SKM-1 (cell line): Measurements from ENCODE around the gene NEU2.
"Not testable (repeated sequence)": the region's sequence is repeated elsewhere in the genome, so short reads cannot be mapped to it uniquely, and the experiment has no call there.

Experiments used
- DNase-seq: peaks from one replicate; lab custom pipeline; 2025; ENCODE audit not compliant: unreplicated experiment; lab: John Stamatoyannopoulos, UW

The NEU2 gene

DNA sequence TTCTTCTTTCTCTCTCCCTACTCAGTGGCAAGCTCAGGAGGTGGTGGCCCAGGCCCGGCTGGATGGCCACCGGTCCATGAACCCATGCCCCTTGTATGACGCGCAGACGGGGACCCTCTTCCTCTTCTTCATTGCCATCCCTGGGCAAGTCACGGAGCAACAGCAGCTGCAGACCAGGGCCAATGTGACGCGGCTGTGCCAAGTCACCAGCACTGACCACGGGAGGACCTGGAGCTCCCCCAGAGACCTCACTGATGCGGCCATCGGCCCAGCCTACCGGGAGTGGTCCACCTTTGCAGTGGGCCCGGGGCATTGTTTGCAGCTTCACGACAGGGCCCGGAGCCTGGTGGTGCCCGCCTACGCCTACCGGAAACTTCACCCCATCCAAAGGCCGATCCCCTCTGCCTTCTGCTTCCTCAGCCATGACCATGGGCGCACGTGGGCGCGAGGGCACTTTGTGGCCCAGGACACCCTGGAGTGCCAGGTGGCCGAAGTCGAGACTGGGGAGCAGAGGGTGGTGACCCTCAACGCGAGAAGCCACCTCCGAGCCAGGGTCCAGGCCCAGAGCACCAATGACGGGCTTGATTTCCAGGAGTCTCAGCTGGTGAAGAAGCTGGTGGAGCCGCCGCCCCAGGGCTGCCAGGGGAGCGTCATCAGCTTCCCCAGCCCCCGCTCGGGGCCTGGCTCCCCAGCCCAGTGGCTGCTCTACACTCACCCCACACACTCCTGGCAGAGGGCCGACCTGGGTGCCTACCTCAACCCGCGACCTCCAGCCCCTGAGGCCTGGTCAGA, 1.8 kb downstream of the NEU2 start:
- DNase-seq = no peak

DNA sequence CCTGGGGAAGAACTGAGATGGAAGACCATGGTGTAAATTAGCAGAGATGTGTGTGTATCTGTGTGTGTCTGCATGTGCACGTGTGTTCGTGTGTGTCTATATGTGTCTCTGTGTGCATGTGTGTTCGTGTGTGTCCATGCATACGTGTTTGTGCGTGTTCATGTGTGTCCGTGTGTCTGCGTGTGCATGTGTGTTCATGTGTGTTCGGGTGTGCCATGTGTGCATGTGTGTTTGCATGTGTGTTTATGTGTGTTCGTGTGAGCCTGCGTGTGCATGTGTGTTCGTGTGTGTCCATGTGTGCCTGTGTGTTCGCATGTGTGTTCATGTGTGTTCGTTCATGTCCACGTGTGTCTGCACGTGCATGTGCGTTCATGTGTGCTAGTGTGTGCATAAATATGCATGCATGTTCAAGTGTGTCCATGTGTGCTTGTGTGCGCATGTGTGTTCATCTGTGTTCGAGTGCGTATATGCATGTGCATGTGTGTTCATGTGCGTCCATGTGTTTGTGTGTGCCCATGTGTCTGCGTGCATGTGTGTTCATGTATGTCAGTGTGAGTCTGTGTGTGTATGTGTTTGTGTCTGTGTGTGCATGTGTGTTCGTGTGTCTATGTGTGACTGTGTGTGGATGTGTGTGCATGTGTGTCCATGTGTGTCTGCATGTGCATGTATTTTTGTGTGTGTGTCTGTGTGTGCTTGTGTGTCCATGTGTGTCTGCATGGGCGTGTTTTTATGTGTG, 3.1 kb downstream of the NEU2 start:
- DNase-seq = no peak

DNA sequence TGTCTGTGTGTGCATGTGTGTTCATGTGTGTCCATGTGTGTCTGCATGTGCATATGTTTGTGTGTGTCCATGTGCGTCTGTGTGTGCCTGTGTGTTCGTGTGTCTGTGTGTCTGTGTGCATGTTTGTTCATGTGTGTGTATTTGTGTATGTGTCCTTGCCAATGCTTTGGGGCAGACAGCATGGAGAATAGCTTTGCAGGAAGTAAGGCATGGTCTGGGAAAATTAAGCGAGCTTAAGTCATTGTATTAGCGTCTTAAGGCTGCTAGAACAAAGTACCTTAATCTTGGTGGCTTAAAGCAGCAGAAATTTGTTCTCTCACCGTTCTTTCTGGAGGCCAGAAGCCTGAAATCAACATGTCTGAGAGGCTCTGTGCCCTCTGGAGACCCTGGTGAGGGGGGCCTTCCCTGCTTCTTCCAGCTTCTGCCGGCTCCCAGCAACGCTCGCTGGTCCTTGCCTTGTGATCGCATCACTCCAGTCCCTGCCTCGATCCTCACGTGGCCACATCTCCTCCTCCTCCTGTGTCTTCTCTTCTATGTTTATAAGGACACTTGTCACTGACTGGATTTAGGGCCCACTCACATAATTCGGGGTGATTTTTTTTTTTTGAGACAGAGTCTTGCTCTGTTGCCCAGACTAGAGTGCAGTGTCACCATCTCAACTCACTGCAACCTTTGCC, 3.8 kb downstream of the NEU2 start:
- no peak for DNase-seq

DNA sequence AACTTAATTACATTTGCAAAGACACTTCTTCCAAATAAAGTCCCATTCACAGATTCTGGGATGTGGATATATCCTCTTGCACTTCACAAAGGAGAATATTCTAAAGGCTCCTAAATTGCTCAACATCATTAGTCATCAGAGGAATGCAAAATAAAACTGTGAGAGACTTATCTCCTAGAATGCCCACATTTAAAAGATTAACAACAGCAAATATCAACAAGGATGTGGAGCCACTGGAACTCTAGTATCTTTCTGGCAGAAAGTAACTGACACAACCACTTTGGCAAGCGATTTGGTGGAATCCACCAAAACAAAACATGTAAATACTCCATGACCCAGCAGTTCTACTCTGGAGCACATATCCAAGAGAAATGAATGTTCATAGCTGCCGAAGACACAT, 4.6 kb downstream of the NEU2 start:
- no peak for DNase-seq

DNA sequence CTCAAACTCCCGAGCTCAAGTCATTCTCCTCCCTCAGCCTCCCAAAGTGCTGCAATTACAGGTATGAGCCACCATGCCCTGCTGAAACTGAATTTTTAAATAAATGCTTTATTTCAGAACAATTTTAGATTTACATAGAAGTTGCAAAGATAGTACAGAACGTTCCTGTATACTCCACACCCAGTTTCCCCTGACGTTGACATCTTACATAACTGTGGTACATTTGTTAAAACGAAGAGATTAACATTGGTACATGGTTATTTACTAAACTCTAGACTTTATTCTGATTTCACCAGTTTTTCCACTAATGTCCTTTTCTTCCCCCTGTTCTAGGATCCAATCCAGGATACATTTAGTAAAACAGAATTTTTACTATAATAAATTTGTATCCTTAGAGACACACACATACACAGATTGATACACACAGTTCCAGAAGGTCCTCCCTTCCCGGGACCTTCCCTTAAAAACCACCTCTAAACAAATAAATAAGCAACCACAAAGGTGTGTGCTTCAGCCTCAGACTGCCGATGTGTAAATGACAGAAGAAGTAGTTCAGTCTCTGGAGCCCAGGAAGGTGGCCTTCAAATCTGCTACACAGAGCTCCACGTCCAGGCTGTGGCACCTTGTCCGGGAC, 6.9 kb downstream of the NEU2 start:
- DNase-seq = no peak

DNA sequence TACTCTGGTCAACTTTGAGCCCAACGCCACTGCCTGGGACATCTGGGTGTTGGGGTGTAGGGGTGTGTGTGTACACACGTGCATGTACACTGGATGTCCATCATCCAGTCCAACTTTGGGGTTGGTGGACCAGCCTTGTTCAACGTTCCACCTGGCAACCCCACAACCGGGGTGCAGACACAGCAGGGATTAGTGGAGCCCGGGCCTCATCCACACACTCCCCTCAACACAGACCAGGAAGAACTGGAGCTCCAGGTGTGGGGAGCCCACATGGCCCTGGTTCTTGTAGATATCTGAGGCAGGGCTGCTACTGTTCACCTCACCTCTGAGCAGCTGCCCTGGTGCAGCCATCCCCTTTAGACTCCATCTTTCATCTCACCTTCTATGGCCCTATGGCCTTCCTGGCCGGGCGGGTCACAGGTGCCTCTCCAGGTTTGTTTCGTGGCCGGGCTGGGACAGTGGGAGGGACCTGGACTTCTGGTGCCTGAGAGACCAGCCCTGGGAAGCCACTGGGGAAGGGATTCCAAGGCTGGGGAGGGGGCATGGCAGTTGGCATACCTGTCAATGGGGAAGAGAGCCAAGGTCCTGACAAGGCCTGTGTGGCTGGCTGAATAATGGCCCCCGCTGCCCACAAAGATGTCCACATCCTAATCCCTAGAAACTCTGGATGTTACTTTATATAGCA, 7.5 kb downstream of the NEU2 start:
- DNase-seq = no peak

DNA sequence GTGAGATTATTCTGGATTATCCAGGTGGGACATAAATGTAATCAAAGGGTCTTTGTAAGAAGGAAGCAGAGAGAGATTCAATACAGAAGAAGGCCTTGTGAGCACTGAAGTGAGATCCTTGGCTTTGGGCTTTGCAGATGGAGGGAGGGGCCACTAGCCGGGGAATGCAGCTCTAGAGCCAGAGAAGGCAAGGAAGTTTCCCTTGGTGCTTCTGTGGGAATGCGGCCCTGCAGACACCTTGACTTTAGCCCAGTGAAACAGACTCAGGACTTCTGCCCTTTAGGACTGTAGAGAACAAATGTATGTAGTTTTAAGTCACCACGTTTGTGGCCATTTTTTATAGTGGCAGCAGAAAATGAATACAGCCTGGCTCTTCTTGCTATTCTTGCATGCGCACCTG, 8.1 kb downstream of the NEU2 start:
- DNase-seq = no peak

DNA sequence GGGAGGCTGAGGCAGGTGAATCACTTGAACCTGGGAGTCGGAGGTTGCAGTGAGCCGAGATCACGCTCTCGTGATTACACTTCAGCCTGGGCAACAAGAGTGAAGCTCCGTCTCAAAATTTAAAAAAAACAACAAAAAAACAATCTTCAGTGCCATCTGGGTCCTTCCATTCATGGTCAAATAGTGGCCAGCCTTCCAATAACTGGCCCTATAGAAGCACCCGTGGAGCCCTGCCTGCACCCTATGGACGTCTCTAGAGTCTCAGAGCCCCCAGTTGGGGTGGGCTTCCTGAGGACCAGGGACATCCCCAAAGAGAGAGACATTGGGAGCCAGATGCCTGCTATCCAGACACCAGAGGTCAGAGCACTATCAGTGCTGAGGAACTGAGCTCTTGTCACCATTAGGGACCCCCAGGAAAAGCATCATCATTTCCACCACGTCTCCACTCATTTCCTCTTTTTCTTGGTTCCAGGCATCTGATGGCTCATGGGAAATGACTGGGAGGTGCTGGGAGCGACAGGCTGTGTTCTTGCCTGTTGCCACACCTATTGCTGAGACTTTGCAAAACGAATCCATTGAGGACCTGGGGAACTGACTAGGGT, 9.4 kb downstream of the NEU2 start:
- no peak for DNase-seq

DNA sequence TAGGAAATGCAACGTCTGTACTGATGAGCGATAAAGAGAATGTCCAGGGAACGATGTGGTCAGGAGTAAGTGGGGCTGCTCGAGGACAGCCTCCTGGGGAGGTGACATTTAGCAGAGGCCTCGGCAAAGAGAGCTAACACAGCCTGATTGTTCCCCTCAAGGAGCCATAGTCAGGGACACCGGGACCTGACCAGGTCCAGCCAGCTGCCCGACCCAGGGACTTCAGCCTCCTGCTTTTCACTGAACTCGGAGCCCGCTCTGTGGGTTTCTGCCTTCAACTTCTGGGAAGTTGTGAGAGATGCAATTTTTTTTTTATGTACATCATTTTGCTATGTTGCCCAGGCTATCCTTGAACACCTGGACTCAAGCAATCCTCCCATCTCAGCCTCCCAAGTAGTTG, 10.1 kb downstream of the NEU2 start:
- DNase-seq = no peak

DNA sequence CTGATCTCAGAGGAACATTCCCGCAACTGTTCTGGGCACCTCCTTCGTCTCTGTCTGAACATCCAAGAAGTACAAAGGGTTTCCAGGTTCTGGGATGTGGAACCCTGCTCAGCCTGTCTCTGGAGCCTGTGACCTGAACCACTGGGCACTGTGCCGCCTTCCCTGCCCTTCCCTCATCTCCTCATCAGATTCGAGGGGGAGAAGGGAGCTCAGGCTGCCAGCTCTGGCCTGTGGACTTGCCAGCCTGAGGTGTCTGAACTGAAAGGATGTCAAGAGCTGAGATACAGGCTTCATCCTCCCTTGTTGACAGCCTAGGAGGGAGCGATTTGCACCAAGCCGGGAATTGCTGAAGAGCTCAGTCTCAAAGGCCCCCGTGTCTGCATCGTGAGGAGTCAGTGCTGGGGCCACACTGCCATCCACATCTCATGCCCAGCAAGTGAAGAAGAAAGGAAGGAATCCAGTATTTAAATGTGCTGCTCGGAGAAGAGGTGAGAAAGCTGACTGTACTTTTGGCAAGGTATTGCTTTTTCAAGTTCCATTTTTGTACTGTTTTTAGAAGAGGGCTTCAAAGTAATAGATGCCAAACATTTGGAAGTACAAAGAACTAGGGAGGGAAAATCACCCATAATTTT, 12.6 kb downstream of the NEU2 start:
- DNase-seq = no peak

DNA sequence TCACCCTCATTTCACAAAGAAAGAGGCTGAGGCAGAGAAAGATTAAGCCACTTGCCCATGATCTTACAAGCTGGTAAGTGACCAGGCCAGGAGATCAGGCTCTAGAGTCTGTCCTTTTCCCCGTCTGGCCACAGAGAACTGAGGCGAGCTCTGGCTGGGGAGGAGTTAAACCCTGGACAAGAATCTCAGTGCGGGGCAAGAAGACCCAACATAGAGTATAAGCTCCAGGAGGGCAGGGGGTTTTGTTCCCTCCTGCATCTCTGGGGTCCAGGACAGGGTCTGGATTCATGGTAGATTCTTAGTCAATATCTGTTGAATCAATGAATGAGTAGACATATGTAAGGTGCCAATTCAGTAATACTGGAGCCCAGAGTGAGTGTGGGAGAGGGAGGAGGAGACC, 14.7 kb downstream of the NEU2 start:
- no peak for DNase-seq

DNA sequence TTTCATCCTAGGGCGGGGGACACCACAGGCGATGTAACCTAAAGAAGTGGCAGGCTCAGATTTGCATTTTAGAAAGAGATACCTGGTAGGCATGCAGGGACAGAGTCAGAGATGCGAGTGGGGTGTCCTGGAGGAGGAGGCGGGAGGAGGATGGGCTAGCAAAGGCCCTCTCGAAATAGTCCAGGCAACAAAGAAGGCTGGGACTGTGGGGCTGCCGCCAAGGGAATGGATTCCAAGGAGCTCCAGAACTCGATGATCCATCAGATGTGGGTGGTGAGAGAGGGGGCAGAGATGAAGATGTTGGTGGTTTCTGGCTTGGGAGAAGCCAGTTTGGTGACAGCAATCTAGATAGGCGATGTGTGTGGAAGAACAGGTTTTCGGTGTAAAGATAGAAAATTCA, 15.2 kb downstream of the NEU2 start:
- DNase-seq = no peak

DNA sequence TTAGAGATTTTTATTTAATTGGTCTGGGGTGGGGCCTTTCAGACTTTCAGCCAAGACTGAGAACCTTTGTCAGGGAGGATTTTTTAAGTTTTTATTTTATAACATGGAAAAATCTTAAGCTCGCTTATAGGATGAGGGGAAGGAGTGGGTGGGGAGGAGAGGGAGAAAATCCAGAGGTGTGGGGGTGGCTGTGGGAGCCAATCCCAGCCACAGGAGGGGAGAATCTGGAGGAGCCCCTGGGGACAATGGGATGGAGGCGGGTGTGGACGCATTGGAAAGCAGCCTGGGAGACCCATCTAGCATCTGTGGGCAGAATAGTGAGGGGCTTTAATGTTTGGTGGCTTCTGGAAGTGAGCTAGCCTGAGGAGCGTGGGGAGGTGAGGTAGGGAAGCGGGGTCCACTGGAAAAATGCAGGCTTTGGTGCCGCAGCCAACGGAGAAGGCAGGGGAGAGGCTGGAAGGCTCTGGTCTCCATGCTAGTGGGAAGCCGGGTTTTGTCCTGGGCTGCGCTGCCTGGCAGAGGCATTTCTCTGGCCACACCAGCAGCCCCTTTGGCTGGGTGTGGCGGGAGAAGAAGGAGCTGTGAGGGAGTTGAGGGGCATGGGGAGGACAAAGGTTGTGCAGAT, 16.2 kb downstream of the NEU2 start:
- DNase-seq = no peak

DNA sequence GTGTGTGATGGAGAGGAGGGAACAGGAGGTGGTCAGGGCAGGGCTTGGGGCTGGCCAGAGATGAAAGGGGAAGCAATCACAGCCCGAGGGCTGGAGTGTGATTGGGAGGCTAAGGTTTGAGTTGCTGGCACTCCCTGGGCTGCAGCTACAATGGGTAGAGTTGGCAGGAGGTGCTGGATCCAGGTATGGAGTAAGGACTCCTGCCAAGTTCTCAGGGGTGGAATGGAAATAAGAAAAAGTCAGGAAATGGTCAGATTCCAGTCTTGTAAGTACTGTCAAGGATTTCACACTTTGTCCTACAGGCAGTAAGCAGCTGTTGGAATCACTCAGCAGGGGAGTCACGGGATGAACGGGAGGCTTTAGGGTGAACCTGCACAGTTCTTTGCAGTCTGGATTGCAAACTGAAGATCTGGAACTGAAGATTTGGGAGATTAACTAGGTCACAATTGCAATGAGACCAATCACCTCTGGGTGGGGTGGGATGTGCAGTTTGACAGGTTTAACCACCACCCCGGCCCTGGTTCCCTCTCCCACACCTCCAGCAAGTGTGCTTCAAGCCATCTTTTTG, 16.8 kb downstream of the NEU2 start:
- no peak for DNase-seq

DNA sequence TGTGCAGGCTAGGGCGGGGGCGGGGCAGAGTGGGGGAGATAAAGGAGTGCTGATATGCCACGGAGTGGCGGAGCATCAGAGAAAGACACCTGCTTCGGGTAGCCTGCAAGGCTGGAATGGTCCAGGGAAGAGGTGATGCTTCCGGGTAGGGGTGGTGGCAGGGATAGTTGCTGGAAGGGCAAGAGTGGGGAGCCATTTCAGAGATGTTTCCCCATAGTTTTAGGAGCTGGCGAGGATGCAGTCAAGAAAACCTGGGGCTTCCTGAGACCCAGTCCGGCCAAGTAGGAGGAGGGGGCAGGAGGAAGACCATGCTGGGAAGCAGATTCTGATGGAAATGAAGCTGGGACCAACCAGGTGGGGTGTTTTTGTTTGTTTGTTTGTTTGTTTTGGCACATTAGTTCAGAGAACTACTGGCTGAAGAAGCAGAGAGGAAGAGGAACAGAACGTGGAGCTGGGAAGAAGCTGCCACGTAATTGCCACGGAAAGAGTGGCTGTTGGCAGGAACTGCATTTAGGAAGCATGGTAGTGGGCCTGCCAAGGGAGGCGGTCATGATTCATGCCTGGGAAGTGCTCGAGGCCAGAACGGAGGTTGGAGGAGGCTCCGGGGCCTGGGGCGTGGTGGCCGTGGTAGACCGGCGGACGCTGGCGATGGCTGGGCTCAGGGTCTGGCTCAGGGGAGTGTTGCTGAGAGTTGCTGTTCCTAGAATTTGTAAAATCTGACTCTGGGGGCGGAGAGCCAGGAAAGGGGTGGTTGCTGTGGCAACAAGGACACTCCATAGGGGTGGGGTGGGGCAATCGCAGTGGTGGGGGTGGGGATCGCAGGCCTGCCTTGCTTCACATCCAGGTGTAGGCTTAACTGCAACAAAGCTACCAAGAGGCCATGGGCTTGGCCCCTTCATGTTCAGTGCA, 19.0 kb downstream of the NEU2 start:
- no peak for DNase-seq

DNA sequence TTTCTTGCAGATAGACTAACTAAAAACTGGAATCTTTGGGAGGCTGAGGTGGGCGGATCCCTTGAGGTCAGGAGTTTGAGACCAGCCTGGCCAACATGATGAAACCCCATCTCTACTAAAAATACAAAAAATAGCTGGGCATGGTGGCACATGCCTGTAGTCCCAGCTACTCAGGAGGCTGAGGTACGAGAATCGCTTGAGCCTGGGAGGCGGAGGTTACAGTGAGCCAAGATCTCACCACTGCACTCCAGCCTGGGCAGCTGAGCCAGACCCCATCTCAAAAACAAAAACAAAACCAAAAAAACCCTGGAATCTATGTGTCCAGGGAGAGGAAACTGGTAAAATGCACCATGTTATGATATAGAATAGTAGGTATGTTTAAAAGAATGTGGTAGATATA, 20.0 kb downstream of the NEU2 start:
- not testable (repeated sequence) for DNase-seq

DNA sequence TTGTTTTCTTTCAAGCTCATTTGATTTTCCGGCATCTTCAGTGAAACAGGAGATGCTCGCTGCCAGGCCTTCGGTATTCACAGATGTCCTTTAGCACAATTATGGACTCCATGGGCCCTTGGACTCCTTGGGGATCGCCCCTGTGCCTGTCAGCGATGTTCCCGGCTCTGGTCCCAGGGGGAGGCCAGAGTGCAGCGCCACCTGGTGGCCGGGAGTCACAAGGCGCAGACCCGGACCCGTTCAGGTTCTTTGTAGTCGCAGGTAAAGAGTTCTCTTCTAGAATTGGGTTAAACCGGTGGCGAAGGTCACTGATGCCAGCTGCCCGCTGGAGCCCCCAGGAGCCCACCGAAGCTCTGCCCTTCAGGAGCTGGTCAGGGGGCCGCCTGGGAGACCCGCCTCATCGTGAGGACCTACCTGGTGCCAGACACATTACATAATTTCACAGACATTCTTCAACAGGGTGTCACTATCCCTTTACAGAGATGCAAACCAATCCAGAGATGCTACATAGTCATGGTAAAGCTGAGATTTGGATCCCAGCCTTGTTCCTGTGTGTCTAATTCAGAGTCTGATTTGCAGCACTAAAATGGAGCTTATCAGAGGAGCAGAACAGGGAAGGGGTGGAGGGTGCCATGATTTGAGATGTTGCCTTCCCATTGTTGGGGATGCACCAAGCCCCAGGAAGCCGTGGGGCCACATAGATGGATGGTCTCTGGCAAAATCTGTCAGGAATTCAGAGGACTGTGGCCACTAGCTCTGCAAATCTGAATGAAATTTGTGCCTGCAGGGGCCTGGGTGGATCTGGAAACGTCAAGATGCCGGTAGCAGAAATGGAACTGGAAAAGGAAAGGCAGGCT, 21.7 kb downstream of the NEU2 start:
- DNase-seq = peak; percentile 18
